Measurements from ENCODE around the gene BMAL1. TPM values are rescaled to one million over a fixed set of nuclear protein-coding genes. Genes with fewer than 3 reads are reported as not detected.

BMAL1 gene
- total RNA-seq, 1 experiment from 2014 or later, result 8.3 TPM

DNA sequence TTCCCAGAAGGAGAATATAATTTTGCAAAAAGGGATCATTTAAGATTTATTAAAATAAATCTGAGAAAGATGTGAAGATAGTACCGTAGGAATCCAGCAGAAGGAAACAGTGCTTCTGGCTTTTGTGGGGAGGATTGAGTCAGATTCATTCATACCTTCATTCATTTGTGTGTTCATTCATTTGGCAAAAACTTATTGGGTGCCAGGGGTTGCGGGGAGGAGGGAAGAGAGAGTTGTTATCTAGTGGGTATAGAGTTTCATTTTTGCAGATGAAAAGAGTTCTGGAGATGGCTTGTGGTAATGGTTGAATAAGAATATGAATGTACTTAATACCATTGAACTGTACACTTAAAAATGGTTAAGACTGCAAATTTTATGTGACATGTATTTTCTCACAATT is 31.1 kb downstream of the BMAL1 start (continued):
- TF ChIP-seq CDX4 (CRISPR knock-in tag; IDR thresholded peaks at IDR 0.05; ENCODE audit: borderline replicate concordance) (no peak), ZNF416 (CRISPR knock-in tag; IDR thresholded peaks at IDR 0.05) (no peak), ZNF317 (CRISPR knock-in tag; IDR thresholded peaks at IDR 0.05; ENCODE audit: borderline replicate concordance, low read depth) (no peak), SMAD4 (CRISPR knock-in tag; IDR thresholded peaks at IDR 0.05) (no peak), E2F5 (CRISPR knock-in tag; IDR thresholded peaks at IDR 0.05) (no peak)
- TF ChIP-seq, protein P1, sequence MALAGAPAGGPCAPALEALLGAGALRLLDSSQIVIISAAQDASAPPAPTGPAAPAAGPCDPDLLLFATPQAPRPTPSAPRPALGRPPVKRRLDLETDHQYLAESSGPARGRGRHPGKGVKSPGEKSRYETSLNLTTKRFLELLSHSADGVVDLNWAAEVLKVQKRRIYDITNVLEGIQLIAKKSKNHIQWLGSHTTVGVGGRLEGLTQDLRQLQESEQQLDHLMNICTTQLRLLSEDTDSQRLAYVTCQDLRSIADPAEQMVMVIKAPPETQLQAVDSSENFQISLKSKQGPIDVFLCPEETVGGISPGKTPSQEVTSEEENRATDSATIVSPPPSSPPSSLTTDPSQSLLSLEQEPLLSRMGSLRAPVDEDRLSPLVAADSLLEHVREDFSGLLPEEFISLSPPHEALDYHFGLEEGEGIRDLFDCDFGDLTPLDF (CRISPR knock-in tag; IDR thresholded peaks at IDR 0.05), result no peak

DNA sequence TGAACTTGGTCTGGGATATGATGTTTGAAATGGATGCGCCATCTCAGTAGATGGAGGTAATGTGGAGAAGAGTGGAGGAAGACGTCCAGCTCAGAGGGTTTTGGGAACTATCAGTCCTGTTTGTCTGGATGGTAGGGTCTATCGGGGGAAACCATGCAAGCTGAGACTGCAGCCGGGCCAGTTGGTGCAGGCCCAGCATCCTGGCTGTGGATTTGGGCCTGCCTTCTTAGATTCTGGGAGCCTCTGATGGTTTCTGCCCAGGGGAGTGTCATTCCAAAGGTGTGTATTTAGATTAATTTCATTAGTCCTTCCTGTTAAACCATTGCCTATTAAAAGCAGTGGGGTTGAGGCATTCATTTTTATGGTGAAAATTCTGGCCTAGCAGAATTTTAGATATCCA is 31.6 kb downstream of the BMAL1 start:
- Mint-ChIP-seq H3K4me3 (no peak overlapping the region), H3K9me3 (no peaks in the 10 kb centered on the region), H3K4me1 (peaks cover 11% of the 10 kb centered on the region), H3K27me3 (ENCODE audit: low read depth) (no peaks in the 10 kb centered on the region), H3K27ac (no peak overlapping the region), H3K36me3 (no peaks in the 10 kb centered on the region)
- ChIA-PET CTCF (interaction anchor here (1.0 kb wide), 1 partner anchor 26 kb away, joined by 3 read pairs; no protein-coding TSS in a partner anchor), POLR2A (no interaction called here)
- ATAC-seq, result no peak
- DNase-seq (ENCODE audit: low spot score), result no peak
- no peak for TF ChIP-seq ZBTB21 (CRISPR knock-in tag; IDR thresholded peaks at IDR 0.05; ENCODE audit: borderline replicate concordance)
- no peak for TF ChIP-seq ZNF232 (CRISPR knock-in tag; IDR thresholded peaks at IDR 0.05)
- TF ChIP-seq, protein P2, sequence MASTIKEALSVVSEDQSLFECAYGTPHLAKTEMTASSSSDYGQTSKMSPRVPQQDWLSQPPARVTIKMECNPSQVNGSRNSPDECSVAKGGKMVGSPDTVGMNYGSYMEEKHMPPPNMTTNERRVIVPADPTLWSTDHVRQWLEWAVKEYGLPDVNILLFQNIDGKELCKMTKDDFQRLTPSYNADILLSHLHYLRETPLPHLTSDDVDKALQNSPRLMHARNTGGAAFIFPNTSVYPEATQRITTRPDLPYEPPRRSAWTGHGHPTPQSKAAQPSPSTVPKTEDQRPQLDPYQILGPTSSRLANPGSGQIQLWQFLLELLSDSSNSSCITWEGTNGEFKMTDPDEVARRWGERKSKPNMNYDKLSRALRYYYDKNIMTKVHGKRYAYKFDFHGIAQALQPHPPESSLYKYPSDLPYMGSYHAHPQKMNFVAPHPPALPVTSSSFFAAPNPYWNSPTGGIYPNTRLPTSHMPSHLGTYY (CRISPR knock-in tag; IDR thresholded peaks at IDR 0.05), result no peak
- TF ChIP-seq CREM (CRISPR knock-in tag; IDR thresholded peaks at IDR 0.05), result no peak
- no peak for TF ChIP-seq GABPB1 (CRISPR knock-in tag; IDR thresholded peaks at IDR 0.05)
- no peak for TF ChIP-seq ELF4 (CRISPR knock-in tag; IDR thresholded peaks at IDR 0.05; ENCODE audit: low read depth)
- TF ChIP-seq NFYB (CRISPR knock-in tag; conservative IDR thresholded peaks at IDR 0.05; ENCODE audit: low read depth), result no peak
- TF ChIP-seq, protein P3, sequence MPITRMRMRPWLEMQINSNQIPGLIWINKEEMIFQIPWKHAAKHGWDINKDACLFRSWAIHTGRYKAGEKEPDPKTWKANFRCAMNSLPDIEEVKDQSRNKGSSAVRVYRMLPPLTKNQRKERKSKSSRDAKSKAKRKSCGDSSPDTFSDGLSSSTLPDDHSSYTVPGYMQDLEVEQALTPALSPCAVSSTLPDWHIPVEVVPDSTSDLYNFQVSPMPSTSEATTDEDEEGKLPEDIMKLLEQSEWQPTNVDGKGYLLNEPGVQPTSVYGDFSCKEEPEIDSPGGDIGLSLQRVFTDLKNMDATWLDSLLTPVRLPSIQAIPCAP (CRISPR knock-in tag; IDR thresholded peaks at IDR 0.05), result no peak
- TF ChIP-seq ZNF671 (CRISPR knock-in tag; IDR thresholded peaks at IDR 0.05), result no peak
- TF ChIP-seq ZNF219 (CRISPR knock-in tag; IDR thresholded peaks at IDR 0.05; ENCODE audit: borderline replicate concordance), result no peak
- no peak for TF ChIP-seq E2F5 (CRISPR knock-in tag; IDR thresholded peaks at IDR 0.05)
- TF ChIP-seq CTCF (IDR thresholded peaks at IDR 0.05), result no peak
- no peak for TF ChIP-seq E2F4 (CRISPR knock-in tag; IDR thresholded peaks at IDR 0.05; ENCODE audit: borderline replicate concordance, low read depth)
- no peak for TF ChIP-seq MXD4 (CRISPR knock-in tag; IDR thresholded peaks at IDR 0.05; ENCODE audit: borderline replicate concordance)
- TF ChIP-seq RELA (CRISPR knock-in tag; IDR thresholded peaks at IDR 0.05; ENCODE audit: borderline replicate concordance), result no peak
- no peak for TF ChIP-seq TEAD4 (CRISPR knock-in tag; IDR thresholded peaks at IDR 0.05)
- TF ChIP-seq PRDM15 (CRISPR knock-in tag; IDR thresholded peaks at IDR 0.05), result no peak

All from WTC11 (cell line).